ENCODE data around the gene SLC12A8. TPM values are rescaled to one million over a fixed set of nuclear protein-coding genes. Genes with fewer than 3 reads are reported as not detected.
"Not testable (repeated sequence)": the region's sequence is repeated elsewhere in the genome, so short reads cannot be mapped to it uniquely, and the experiment has no call there.

SLC12A8 gene
- total RNA-seq, 2 donors from 2014 or later = 0.80 to 0.92 TPM

DNA sequence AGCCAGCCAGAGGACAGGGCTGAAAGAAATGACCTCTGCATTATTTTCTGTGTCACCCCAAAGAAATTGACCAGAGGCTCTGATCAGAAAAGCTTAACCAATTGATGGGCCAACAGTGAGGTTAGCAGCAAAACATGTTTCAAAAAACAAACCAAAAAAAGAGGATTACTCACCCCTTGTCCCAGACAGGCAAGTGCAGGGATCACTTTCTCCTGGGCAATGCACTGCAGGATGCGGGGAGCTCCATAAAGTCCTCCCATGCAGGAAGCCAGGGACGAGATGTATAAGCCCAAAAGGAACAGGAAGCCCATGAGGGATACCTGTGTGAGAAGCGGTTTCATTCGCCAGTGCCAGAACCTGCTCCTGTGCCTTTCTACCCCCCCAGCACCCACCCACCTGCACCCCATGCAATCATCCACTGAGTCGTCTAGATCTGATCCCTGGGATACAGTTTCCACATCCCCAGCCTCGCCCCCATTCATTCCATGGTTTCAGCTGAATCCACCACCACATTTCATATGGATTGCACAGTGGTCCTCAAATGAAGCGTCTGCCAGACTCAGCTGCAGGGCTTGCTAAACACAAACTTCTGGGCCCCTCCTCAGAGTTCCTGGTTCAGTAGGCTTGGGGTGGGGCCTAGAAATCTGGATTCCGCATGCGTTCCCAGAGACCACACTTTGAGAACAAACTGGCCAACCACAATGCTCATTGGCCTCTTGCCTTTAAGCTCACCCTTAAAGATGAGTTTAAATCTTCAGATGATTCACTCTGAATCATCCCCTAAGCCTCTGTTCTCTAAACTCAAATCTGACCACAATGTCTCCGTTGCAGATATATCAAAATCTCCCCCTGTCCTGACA, 102.3 kb downstream of the SLC12A8 start:
- DNase-seq (no peak), ATAC-seq (peak in 1 of 2 donors; percentile 53)
- intact Hi-C loops (cut with DNase I) = no loop called here

- intact Hi-C loops (cut with DNase I) = no loop called here
Measured at GRCh38 chr3:125109536-125109925, 103.0 kb downstream of the SLC12A8 start.

GRCh38 chr3:125108833-125109535, 103.6 kb downstream of the SLC12A8 start:
- intact Hi-C loops (cut with DNase I) = no loop called here
- DNase-seq = no peak
- no peak for ATAC-seq

More at GRCh38 chr3:125109536-125109925, 103.0 kb downstream of the SLC12A8 start:
- no peak for ATAC-seq
- no peak for DNase-seq

- intact Hi-C loops (cut with DNase I) = no loop called here
- ATAC-seq = peak in 1 of 2 donors; percentile 75
- DNase-seq = no peak
Measured at GRCh38 chr3:125107861-125108567, 104.5 kb downstream of the SLC12A8 start.

GRCh38 chr3:125107363-125107762, 105.2 kb downstream of the SLC12A8 start:
- intact Hi-C loops (cut with DNase I) = no loop called here
- no peak for DNase-seq
- ATAC-seq = no peak

- intact Hi-C loops (cut with DNase I) = no loop called here
- no peak for DNase-seq
- ATAC-seq = no peak
Measured at GRCh38 chr3:125105116-125105515, 107.4 kb downstream of the SLC12A8 start.

- intact Hi-C loops (cut with DNase I) = no loop called here
- ATAC-seq = no peak
- no peak for DNase-seq
Measured at GRCh38 chr3:125104639-125105038, 107.9 kb downstream of the SLC12A8 start.

DNA sequence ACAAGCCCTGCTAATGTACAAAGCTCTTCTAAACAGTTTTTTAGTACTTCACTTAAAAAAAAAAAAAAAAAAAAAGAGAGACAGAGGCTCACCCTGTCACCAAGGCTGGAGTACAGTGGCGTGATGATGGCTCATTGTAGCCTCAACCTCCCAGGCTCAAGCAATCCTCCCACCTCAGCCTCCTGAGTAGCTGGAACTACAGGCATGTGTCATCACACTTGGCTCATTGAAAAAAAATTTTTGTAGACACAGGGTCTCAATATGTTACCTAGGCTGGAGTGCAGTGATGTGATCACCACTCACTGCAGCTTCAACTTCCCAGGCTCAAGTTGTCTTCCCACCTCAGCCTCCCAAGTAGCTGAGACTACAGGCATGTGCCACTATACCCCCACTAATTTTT, 109.1 kb downstream of the SLC12A8 start:
- DNase-seq (no peak), ATAC-seq (no peak)
- intact Hi-C loops (cut with DNase I) = no loop called here

GRCh38 chr3:125102470-125102869, 110.1 kb downstream of the SLC12A8 start:
- ATAC-seq (no peak), DNase-seq (no peak)
- intact Hi-C loops (cut with DNase I) = no loop called here

DNA sequence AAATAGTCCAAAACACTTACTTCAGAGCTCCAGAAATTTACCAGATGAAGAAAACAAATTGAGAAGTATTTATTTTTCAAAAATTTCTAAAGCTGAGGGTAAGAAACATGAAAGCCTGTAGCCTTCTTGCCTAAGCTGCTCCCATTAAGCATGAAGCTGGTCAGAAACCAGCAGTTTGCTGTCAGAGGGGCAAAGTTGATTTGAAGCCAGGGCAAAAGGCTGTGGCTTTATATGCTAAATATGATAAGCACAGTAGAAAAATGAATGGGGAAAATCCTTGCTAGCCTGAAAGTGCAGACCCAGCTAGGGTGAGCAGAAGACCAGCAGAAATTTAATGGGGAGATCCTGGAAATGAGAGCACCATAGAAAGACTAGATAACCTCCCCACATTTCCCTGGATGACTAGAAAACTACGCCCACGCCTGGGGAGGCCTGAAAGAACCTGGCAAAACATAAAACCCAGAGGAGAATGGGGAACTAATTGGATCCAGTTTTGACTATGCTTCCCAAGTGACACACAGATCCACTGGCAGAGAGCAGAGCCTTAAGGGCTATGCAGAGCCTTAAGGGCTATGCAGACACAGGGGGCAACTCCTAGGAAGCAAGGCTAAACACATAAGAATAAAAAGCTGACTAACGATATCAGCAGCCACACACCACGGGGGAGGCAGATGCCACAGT, 113.8 kb downstream of the SLC12A8 start:
- ATAC-seq (no peak), DNase-seq (no peak)
- intact Hi-C loops (cut with DNase I) = no loop called here

- no peak for ATAC-seq
- intact Hi-C loops (cut with DNase I) = no loop called here
Measured at GRCh38 chr3:125090649-125091048, 121.9 kb downstream of the SLC12A8 start.

GRCh38 chr3:125087768-125088391, 124.7 kb downstream of the SLC12A8 start:
- DNase-seq (no peak), ATAC-seq (peak; percentile 34 to 66)
- intact Hi-C loops (cut with DNase I) = no loop called here

More at GRCh38 chr3:125090649-125091048, 121.9 kb downstream of the SLC12A8 start:
- DNase-seq = no peak

GRCh38 chr3:125085166-125085565, 127.4 kb downstream of the SLC12A8 start:
- intact Hi-C loops (cut with DNase I) = no loop called here
- ATAC-seq (no peak), DNase-seq (no peak)

DNA sequence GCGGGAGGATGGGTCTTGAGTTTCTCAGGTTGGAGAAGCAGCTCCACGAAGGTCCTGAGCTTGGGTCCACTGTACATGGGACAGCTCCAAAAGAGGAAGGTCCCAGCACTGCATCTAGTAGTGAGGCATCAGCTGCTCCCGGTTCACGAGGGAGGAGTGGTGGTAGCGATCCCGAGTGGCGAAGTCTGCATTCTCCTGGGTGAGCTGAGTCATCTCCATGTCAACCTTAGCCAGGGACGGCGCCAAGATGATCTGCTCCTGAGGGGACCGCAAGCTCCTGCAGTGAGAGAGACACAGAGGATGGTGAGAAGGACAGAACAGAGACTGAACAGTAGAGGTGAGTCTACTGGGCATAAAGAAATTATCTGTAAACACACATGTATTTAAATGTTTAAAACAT, 128.8 kb downstream of the SLC12A8 start:
- intact Hi-C loops (cut with DNase I) = no loop called here
- DNase-seq (no peak), ATAC-seq (no peak)

DNA sequence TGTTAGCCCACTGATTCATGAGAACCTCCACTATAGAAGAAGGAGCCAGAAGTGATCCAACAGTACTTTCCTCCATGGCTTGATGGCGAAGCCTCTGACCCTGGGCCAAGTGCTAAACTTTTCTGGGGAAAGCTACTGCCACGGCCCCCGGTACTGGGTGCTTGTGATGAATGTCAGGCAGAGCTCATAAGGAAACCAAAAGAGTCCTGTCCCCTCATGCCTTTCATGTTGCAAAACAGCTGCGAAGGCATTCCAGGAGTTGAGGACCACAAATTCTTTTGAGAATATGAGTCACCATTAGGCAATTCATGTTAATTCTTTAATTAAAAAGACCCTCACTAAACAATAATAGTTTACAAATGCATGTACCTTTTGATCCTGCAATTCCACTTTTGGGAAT, 130.2 kb downstream of the SLC12A8 start:
- intact Hi-C loops (cut with DNase I); ATAC-seq; DNase-seq: not testable (repeated sequence)

GRCh38 chr3:125080077-125080476, 132.5 kb downstream of the SLC12A8 start:
- no peak for DNase-seq
- intact Hi-C loops (cut with DNase I) = no loop called here
- no peak for ATAC-seq

- DNase-seq (no peak), ATAC-seq (no peak)
- intact Hi-C loops (cut with DNase I) = loop anchor here in 1 of 2 donors (10.0 kb wide), 1 partner anchor 45 kb away; no protein-coding TSS in a partner anchor
Measured at GRCh38 chr3:125079675-125080045, 132.9 kb downstream of the SLC12A8 start.

DNA sequence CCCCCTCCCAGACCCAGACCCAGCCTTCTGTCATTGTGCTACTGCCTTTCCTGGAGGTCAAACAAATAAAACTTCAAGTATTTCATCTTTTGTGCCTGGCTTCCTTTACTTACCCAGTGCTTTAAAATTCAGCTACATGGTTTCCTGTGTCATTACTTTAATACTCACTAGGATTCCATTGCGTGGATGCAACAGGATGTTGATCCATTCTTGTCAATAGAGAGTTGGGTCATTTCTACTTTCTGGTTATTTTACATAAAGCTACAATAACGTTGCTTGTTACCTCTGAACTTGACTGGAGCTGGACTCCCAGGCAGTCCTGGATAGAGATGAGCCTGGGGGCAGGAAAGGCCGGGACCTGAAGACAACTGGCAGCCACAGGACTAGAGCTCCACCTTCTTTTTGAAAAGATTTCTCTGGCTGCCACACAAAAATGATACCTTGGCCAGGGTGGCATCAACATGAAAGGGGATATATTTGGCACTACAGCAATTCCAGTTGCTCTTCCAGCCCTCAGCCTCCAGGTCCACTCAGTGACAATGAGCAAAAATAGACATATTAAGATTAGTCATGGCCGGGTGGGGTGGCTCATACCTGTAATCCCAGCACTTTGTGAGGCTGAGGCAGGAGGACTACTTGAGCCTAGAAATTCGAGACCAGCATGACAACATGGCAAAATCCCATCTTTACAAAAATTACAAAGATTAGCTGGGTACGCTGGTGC, 133.4 kb downstream of the SLC12A8 start:
- intact Hi-C loops (cut with DNase I) = loop anchor here in 1 of 2 donors (10.0 kb wide), 1 partner anchor 46 kb away; no protein-coding TSS in a partner anchor
- DNase-seq (no peak), ATAC-seq (no peak)
